Liver (tissue), 9 donors: Measurements from ENCODE around the gene SLC18A2. TPM values are rescaled to one million over a fixed set of nuclear protein-coding genes. Genes with fewer than 3 reads are reported as not detected.

Source experiments
- DNase-seq: peaks from one replicate; pipeline ENCODE4 v3.0.0-alpha.2; 2017; ENCODE audit warnings: low spot score
- H3K27ac ChIP-seq, 2 donors: one replicate each; pipeline ENCODE4 v1.7.0; 2013; ENCODE audit warnings: inconsistent platforms in 2 of 2, low read length in 2 of 2, control low read depth in 1 of 2, low read depth in 1 of 2, mild to moderate bottlenecking in 1 of 2
- H3K27me3 ChIP-seq, 4 donors: one replicate each; pipeline versions ENCODE4 v1.6.1 to v1.7.0; 2013; ENCODE audit warnings: low read length in 3 of 4, inconsistent platforms in 1 of 4, mild to moderate bottlenecking in 1 of 4, moderate library complexity in 1 of 4; ENCODE audit not compliant: control insufficient read depth in 4 of 4, insufficient read depth in 4 of 4
- H3K36me3 ChIP-seq, 4 donors: one replicate each; pipeline versions ENCODE4 v1.6.1 to v1.7.0; 2013; ENCODE audit warnings: low read length in 3 of 4, mild to moderate bottlenecking in 3 of 4, low read depth in 1 of 4, moderate library complexity in 1 of 4; ENCODE audit not compliant: control insufficient read depth in 4 of 4, insufficient read depth in 3 of 4
- H3K4me1 ChIP-seq, 4 donors: one replicate each; pipeline versions ENCODE4 v1.6.1 to v1.7.0; 2013; ENCODE audit warnings: low read length in 3 of 4, mild to moderate bottlenecking in 3 of 4, moderate library complexity in 1 of 4; ENCODE audit not compliant: control insufficient read depth in 4 of 4, insufficient read depth in 4 of 4
- H3K4me3 ChIP-seq, 3 donors: one replicate each; pipeline versions ENCODE4 v1.6.1 to v1.7.0; 2013; ENCODE audit warnings: low read length in 3 of 3, control low read depth in 1 of 3, low read depth in 1 of 3, mild to moderate bottlenecking in 1 of 3
- H3K9ac ChIP-seq, 2 donors: one replicate each; pipeline ENCODE4 v1.7.0; 2013; ENCODE audit warnings: low read length in 2 of 2, mild to moderate bottlenecking in 2 of 2, moderate library complexity in 2 of 2, control low read depth in 1 of 2, low read depth in 1 of 2
- H3K9me3 ChIP-seq, 4 donors: one replicate each; pipeline versions ENCODE4 v1.6.1 to v1.7.0; 2013; ENCODE audit warnings: low read length in 3 of 4; ENCODE audit not compliant: control insufficient read depth in 4 of 4
- EGR1 ChIP-seq, 2 donors: IDR thresholded peaks; 2 replicates each; pipeline ENCODE4 v1.6.1; 2016 to 2018; ENCODE audit warnings: antibody characterized with exemption in 2 of 2, low read depth in 2 of 2
- FOXA1 ChIP-seq: IDR thresholded peaks from 2 replicates; pipeline ENCODE4 v1.6.1; 2016; ENCODE audit warnings: antibody characterized with exemption
- FOXA2 ChIP-seq: IDR thresholded peaks from 2 replicates; pipeline ENCODE4 v1.6.1; 2016; ENCODE audit warnings: antibody characterized with exemption
- GABPA ChIP-seq, 2 donors: IDR thresholded peaks in 1 of 2; conservative IDR thresholded peaks in 1 of 2; 2 replicates each; pipeline ENCODE4 v1.6.1; 2016; ENCODE audit warnings: antibody characterized with exemption in 2 of 2, mild to moderate bottlenecking in 1 of 2, moderate library complexity in 1 of 2
- HNF4A ChIP-seq, 2 donors: conservative IDR thresholded peaks; 2 replicates each; pipeline ENCODE4 v1.6.1; 2016; ENCODE audit warnings: antibody characterized with exemption in 2 of 2, mild to moderate bottlenecking in 2 of 2
- HNF4G ChIP-seq: IDR thresholded peaks from 2 replicates; pipeline ENCODE4 v1.6.1; 2016; ENCODE audit warnings: antibody characterized with exemption
- JUND ChIP-seq, 2 donors: IDR thresholded peaks; 2 replicates each; pipeline ENCODE4 v1.6.1; 2016; ENCODE audit warnings: antibody characterized with exemption in 2 of 2
- NR2F2 ChIP-seq: IDR thresholded peaks from 2 replicates; pipeline ENCODE4 v1.6.1; 2016; ENCODE audit warnings: antibody characterized with exemption
- RAD21 ChIP-seq, 2 donors: IDR thresholded peaks; 2 replicates each; pipeline ENCODE4 v1.6.1; 2016; ENCODE audit warnings: antibody characterized with exemption in 2 of 2, mild to moderate bottlenecking in 2 of 2
- RXRA ChIP-seq, 2 donors: IDR thresholded peaks; 2 replicates each; pipeline ENCODE4 v1.6.1; 2017 to 2018; ENCODE audit warnings: antibody characterized with exemption in 2 of 2, mild to moderate bottlenecking in 1 of 2
- SP1 ChIP-seq: IDR thresholded peaks from 2 replicates; pipeline ENCODE4 v1.6.1; 2018; ENCODE audit warnings: antibody characterized with exemption, mild to moderate bottlenecking
- TAF1 ChIP-seq: conservative IDR thresholded peaks from 2 replicates; pipeline ENCODE4 v1.6.1; 2016; ENCODE audit warnings: antibody characterized with exemption, mild to moderate bottlenecking
- YY1 ChIP-seq: IDR thresholded peaks from 2 replicates; pipeline ENCODE4 v1.6.1; 2016; ENCODE audit warnings: antibody characterized with exemption, mild to moderate bottlenecking
- WGBS: extraction: QIAGEN DNeasy Blood & Tissue Kit; methylation state at CpG from one replicate; pipeline ENCODE4 v1.1.7; 2013; 5-methylcytosine and 5-hydroxymethylcytosine counted together
- polyA plus RNA-seq, 2 donors: library from polyadenylated mRNA; stranded (reverse) in 1 of 2; unstranded in 1 of 2; fragments of 200-250 nt in 1 of 2; fragments of >200 nt in 1 of 2; fragmentation: Nextera tagmentation in 1 of 2; extraction: Ambion mirVana in 1 of 2; gene quantifications; one replicate each; pipeline versions ENCODE4 v1.2.1 to v1.2.3, GENCODE V29; 2013 to 2015
- total RNA-seq, 2 donors: library from RNA; depleted of rRNA; stranded (reverse); fragments of >200 nt; gene quantifications; one replicate each; pipeline ENCODE4 v1.2.3, GENCODE V29; 2014
- TF ChIP-seq, protein P1 (sequence below): IDR thresholded peaks from 2 replicates; pipeline ENCODE4 v1.6.1; 2016; ENCODE audit warnings: antibody characterized with exemption, mild to moderate bottlenecking
- TF ChIP-seq, protein P2 (sequence below): IDR thresholded peaks from 2 replicates; pipeline ENCODE4 v1.6.1; 2016; ENCODE audit warnings: antibody characterized with exemption
- TF ChIP-seq, protein P3 (sequence below): IDR thresholded peaks from 2 replicates; pipeline ENCODE4 v1.6.1; 2016; ENCODE audit warnings: antibody characterized with exemption
- TF ChIP-seq, protein P4 (sequence below): IDR thresholded peaks from 2 replicates; pipeline ENCODE4 v1.6.1; 2016; ENCODE audit warnings: antibody characterized with exemption
- TF ChIP-seq, protein P5 (sequence below): fragments of 150-350 bp; IDR thresholded peaks from 2 replicates; pipeline ENCODE4 v1.5.1; 2017; ENCODE audit warnings: improper control_type of control experiment, low read depth, low read length; ENCODE audit not compliant: missing input control
- donor health status: healthy.
- donor health status: healthy.
- donor health status: healthy.
- donor health status: healthy.
- donor health status: healthy.

Gene SLC18A2
- total and polyA plus RNA-seq, 4 donors: 0.92 to 3.7 (median 1.4) TPM

DNA sequence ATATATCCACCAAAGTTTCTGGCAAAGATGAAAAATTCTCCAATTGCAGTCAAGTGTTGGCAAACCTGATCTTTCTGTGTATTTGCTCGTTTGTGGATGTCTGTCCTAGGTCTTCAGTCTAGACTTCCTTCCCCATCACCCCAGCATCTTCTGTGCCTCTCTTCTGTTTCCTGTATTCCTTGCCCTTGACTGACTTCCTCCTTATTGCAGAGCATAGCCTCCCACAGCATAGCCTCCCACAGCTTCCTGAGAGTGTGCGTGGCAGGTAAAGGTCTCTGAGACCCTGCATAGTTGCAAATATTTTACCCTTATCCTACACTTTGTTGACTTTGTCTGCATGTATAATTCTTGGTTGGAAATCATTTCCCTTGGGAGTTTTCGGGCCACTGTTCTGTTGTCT, 18.4 kb downstream of the SLC18A2 start:
- no peaks in the 10 kb centered on the region for H3K4me1 ChIP-seq
- TF ChIP-seq RAD21 (IDR thresholded peaks at IDR 0.05): no peak
- TF ChIP-seq YY1: no peak
- TF ChIP-seq HNF4A (conservative IDR thresholded peaks at IDR 0.05): no peak
- TF ChIP-seq, protein P1, sequence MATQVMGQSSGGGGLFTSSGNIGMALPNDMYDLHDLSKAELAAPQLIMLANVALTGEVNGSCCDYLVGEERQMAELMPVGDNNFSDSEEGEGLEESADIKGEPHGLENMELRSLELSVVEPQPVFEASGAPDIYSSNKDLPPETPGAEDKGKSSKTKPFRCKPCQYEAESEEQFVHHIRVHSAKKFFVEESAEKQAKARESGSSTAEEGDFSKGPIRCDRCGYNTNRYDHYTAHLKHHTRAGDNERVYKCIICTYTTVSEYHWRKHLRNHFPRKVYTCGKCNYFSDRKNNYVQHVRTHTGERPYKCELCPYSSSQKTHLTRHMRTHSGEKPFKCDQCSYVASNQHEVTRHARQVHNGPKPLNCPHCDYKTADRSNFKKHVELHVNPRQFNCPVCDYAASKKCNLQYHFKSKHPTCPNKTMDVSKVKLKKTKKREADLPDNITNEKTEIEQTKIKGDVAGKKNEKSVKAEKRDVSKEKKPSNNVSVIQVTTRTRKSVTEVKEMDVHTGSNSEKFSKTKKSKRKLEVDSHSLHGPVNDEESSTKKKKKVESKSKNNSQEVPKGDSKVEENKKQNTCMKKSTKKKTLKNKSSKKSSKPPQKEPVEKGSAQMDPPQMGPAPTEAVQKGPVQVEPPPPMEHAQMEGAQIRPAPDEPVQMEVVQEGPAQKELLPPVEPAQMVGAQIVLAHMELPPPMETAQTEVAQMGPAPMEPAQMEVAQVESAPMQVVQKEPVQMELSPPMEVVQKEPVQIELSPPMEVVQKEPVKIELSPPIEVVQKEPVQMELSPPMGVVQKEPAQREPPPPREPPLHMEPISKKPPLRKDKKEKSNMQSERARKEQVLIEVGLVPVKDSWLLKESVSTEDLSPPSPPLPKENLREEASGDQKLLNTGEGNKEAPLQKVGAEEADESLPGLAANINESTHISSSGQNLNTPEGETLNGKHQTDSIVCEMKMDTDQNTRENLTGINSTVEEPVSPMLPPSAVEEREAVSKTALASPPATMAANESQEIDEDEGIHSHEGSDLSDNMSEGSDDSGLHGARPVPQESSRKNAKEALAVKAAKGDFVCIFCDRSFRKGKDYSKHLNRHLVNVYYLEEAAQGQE: no peak
- no peak for TF ChIP-seq SP1
- TF ChIP-seq, protein P2, sequence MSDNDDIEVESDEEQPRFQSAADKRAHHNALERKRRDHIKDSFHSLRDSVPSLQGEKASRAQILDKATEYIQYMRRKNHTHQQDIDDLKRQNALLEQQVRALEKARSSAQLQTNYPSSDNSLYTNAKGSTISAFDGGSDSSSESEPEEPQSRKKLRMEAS: no peak
- TF ChIP-seq NR2F2: no peak
- no peak for TF ChIP-seq FOXA1
- TF ChIP-seq, protein P3, sequence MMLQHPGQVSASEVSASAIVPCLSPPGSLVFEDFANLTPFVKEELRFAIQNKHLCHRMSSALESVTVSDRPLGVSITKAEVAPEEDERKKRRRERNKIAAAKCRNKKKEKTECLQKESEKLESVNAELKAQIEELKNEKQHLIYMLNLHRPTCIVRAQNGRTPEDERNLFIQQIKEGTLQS: no peak
- TF ChIP-seq TAF1: no peak
- TF ChIP-seq, protein P4, sequence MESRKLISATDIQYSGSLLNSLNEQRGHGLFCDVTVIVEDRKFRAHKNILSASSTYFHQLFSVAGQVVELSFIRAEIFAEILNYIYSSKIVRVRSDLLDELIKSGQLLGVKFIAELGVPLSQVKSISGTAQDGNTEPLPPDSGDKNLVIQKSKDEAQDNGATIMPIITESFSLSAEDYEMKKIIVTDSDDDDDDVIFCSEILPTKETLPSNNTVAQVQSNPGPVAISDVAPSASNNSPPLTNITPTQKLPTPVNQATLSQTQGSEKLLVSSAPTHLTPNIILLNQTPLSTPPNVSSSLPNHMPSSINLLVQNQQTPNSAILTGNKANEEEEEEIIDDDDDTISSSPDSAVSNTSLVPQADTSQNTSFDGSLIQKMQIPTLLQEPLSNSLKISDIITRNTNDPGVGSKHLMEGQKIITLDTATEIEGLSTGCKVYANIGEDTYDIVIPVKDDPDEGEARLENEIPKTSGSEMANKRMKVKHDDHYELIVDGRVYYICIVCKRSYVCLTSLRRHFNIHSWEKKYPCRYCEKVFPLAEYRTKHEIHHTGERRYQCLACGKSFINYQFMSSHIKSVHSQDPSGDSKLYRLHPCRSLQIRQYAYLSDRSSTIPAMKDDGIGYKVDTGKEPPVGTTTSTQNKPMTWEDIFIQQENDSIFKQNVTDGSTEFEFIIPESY: no peak
- no peak for TF ChIP-seq GABPA (IDR thresholded peaks at IDR 0.05 in 1 of 2, conservative IDR thresholded peaks at IDR 0.05 in 1 of 2)
- TF ChIP-seq FOXA2: no peak
- TF ChIP-seq, protein P5, sequence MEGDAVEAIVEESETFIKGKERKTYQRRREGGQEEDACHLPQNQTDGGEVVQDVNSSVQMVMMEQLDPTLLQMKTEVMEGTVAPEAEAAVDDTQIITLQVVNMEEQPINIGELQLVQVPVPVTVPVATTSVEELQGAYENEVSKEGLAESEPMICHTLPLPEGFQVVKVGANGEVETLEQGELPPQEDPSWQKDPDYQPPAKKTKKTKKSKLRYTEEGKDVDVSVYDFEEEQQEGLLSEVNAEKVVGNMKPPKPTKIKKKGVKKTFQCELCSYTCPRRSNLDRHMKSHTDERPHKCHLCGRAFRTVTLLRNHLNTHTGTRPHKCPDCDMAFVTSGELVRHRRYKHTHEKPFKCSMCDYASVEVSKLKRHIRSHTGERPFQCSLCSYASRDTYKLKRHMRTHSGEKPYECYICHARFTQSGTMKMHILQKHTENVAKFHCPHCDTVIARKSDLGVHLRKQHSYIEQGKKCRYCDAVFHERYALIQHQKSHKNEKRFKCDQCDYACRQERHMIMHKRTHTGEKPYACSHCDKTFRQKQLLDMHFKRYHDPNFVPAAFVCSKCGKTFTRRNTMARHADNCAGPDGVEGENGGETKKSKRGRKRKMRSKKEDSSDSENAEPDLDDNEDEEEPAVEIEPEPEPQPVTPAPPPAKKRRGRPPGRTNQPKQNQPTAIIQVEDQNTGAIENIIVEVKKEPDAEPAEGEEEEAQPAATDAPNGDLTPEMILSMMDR: no peak
- TF ChIP-seq EGR1 (IDR thresholded peaks at IDR 0.05; ENCODE audit: low read depth in 2 of 2): no peak
- TF ChIP-seq RXRA (IDR thresholded peaks at IDR 0.05): no peak
- TF ChIP-seq JUND (IDR thresholded peaks at IDR 0.05): no peak
- no peak for TF ChIP-seq HNF4G
- H3K9me3 ChIP-seq: no peaks in the 10 kb centered on the region
- DNase-seq: peak; percentile 0
- H3K27ac ChIP-seq: no peak overlapping the region
- no peak overlapping the region for H3K9ac ChIP-seq
- no peaks in the 10 kb centered on the region for H3K36me3 ChIP-seq
- no peak overlapping the region for H3K4me3 ChIP-seq
- WGBS: 54% methylated on average over 3 of the region's 3 CpGs
- no peaks in the 10 kb centered on the region for H3K27me3 ChIP-seq
